Mesothelial cell of epicardium (in vitro differentiated cells): ENCODE measurements around the gene SPG11. TPM values are rescaled to one million over a fixed set of nuclear protein-coding genes. Genes with fewer than 3 reads are reported as not detected.

Experiments
- DNase-seq, 2 experiments: peaks; one replicate each; pipeline ENCODE4 v3.0.0; 2021; ENCODE audit warnings: low spot score in 2 of 2; ENCODE audit not compliant: unreplicated experiment in 2 of 2
- H3K27ac Mint-ChIP-seq: 2 replicates; pipeline ENCODE4 v1.8.0; 2021; ENCODE audit warnings: mixed read lengths
- H3K27me3 Mint-ChIP-seq: 2 replicates; pipeline ENCODE4 v1.8.0; 2021; ENCODE audit warnings: low read depth, mixed read lengths
- H3K36me3 Mint-ChIP-seq: 2 replicates; pipeline ENCODE4 v1.8.0; 2021; ENCODE audit warnings: mixed read lengths
- H3K4me1 Mint-ChIP-seq: 2 replicates; pipeline ENCODE4 v1.8.0; 2021; ENCODE audit warnings: mixed read lengths
- H3K4me3 Mint-ChIP-seq: 2 replicates; pipeline ENCODE4 v1.8.0; 2021; ENCODE audit warnings: mild to moderate bottlenecking, moderate library complexity, mixed read lengths
- H3K9me3 Mint-ChIP-seq: 2 replicates; pipeline ENCODE4 v1.8.0; 2021; ENCODE audit warnings: mixed read lengths
- total RNA-seq: library from RNA; stranded (reverse); gene quantifications from 3 replicates; pipeline ENCODE4 v1.2.1, GENCODE V29; 2021
- TF ChIP-seq, protein P1 (sequence below): fragments of 200-600 bp; sonication (generic); IDR thresholded peaks from one replicate; pipeline ENCODE4 v1.5.0; 2021; ENCODE audit warnings: antibody characterized with exemption; ENCODE audit not compliant: unreplicated experiment

The SPG11 gene
- total RNA-seq, 1 donor from 2014 or later: 84.6 TPM

DNA sequence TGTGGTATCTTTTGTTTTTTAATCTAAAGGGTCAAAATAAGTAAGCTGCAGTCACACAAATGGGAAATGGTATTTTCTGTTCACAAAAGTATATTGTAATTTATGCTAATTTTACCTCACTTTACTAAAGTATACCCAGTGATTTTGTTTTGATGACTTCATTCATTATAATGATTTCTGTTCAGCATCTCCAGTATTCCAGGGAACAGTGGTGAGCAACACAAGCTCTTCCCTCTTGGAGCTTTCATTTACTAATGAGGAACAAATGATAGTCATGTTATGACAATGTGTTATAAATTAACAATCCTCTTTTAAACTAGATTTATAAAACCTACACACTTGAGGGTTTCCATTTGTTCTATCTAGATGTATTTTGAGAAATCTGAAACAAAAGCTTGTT, 147.0 kb downstream of the SPG11 start:
- H3K4me3 Mint-ChIP-seq: no peak overlapping the region

More for the DNA sequence above, 147.0 kb downstream of the SPG11 start:
- Mint-ChIP-seq H3K36me3 (peaks cover 20% of the 10 kb centered on the region), H3K4me1 (no peaks in the 10 kb centered on the region), H3K27me3 (no peaks in the 10 kb centered on the region), H3K27ac (no peak overlapping the region), H3K9me3 (no peaks in the 10 kb centered on the region)
- DNase-seq: no peak
- TF ChIP-seq, protein P1, sequence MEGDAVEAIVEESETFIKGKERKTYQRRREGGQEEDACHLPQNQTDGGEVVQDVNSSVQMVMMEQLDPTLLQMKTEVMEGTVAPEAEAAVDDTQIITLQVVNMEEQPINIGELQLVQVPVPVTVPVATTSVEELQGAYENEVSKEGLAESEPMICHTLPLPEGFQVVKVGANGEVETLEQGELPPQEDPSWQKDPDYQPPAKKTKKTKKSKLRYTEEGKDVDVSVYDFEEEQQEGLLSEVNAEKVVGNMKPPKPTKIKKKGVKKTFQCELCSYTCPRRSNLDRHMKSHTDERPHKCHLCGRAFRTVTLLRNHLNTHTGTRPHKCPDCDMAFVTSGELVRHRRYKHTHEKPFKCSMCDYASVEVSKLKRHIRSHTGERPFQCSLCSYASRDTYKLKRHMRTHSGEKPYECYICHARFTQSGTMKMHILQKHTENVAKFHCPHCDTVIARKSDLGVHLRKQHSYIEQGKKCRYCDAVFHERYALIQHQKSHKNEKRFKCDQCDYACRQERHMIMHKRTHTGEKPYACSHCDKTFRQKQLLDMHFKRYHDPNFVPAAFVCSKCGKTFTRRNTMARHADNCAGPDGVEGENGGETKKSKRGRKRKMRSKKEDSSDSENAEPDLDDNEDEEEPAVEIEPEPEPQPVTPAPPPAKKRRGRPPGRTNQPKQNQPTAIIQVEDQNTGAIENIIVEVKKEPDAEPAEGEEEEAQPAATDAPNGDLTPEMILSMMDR: no peak

Other genes starting within 250 kb of the SPG11 start
- gene CTDSPL2, start 236.0 kb downstream of the SPG11 start, total RNA-seq: 73.3 to 76.3 TPM (median 74.7 TPM) in 3 replicates
- 75.7 to 80.2 TPM (median 77.8 TPM) in 3 replicates for gene EIF3J, start 126.5 kb downstream of the SPG11 start, total RNA-seq
- 0.66 to 1.3 TPM (median 1.1 TPM) in 3 replicates for gene PATL2, start 47.7 kb upstream of the SPG11 start, total RNA-seq
- gene B2M, start 47.9 kb upstream of the SPG11 start, total RNA-seq: 237 to 256 TPM (median 240 TPM) in 3 replicates
- 16.2 to 19.6 TPM (median 17.5 TPM) in 3 replicates for gene TRIM69, start 72.9 kb upstream of the SPG11 start, total RNA-seq